HL-60 (cell line): ENCODE data around the gene KRTAP10-9.
"Not testable (repeated sequence)": the region's sequence is repeated elsewhere in the genome, so short reads cannot be mapped to it uniquely, and the experiment has no call there.

Source experiments
- DNase-seq, 2 experiments: peaks; one replicate each; pipeline ENCODE4 v3.0.0-alpha.2; 2010 to 2020; ENCODE audit warnings: low read depth in 1 of 2, low spot score in 1 of 2
- H3K27ac ChIP-seq: fragments of 250-450 bp; sonication (Bioruptor Pico); replicated peaks from 2 replicates; pipeline ENCODE4 v1.5.1; 2020; ENCODE audit warnings: mild to moderate bottlenecking, moderate library complexity
- H3K27me3 ChIP-seq: fragments of 250-450 bp; sonication (Bioruptor Pico); 2 replicates; pipeline ENCODE4 v1.5.1; 2021; ENCODE audit warnings: mild to moderate bottlenecking, moderate library complexity; ENCODE audit not compliant: insufficient read depth, poor library complexity, severe bottlenecking
- H3K4me3 ChIP-seq: replicated peaks from 2 replicates; pipeline ENCODE4 v1.5.1; 2011; ENCODE audit warnings: mild to moderate bottlenecking, control low read depth, low read length; ENCODE audit not compliant: insufficient read depth
- CTCF ChIP-seq: IDR thresholded peaks from one replicate; pipeline ENCODE4 v1.5.1; 2011; ENCODE audit warnings: low read length, control low read depth, inconsistent platforms; ENCODE audit not compliant: insufficient read depth
- GABPA ChIP-seq: IDR thresholded peaks from 2 replicates; pipeline ENCODE4 v1.6.1; 2012; ENCODE audit warnings: low read depth
- POLR2AphosphoS5 ChIP-seq: IDR thresholded peaks from 2 replicates; pipeline ENCODE4 v1.6.1; 2012; ENCODE audit warnings: low read depth
- REST ChIP-seq: IDR thresholded peaks from 2 replicates; pipeline ENCODE4 v1.6.1; 2012; ENCODE audit warnings: low read depth; ENCODE audit not compliant: insufficient replicate concordance
- SPI1 ChIP-seq: IDR thresholded peaks from 2 replicates; pipeline ENCODE4 v1.6.1; 2012; ENCODE audit warnings: low read depth, mild to moderate bottlenecking, borderline replicate concordance

KRTAP10-9 gene

DNA sequence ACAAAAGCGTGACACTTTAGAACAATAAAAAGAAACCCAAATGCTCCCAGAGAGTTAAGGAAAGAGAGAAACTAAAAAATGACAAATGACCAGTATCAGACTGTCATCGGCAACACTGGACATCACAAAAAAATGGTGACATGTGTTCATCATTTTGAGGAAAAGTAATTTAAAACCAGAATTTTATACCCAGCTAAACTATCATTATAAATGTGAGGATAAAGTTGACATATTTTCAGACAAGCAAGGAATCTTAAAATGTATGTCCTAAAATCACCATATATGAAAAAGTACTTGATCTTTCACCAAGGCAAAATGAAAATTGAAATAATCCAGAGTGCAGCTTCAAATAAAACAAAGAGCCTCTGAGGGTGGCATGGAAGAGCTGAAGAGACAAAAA lies 18.0 kb downstream of the KRTAP10-9 start:
- TF ChIP-seq CTCF (no peak), SPI1 (no peak), REST (no peak), GABPA (no peak)
- Histone ChIP-seq H3K4me3 (no peak overlapping the region), H3K27me3 (no peaks in the 10 kb centered on the region), H3K27ac (no peak overlapping the region)
- no peak for DNase-seq

DNA sequence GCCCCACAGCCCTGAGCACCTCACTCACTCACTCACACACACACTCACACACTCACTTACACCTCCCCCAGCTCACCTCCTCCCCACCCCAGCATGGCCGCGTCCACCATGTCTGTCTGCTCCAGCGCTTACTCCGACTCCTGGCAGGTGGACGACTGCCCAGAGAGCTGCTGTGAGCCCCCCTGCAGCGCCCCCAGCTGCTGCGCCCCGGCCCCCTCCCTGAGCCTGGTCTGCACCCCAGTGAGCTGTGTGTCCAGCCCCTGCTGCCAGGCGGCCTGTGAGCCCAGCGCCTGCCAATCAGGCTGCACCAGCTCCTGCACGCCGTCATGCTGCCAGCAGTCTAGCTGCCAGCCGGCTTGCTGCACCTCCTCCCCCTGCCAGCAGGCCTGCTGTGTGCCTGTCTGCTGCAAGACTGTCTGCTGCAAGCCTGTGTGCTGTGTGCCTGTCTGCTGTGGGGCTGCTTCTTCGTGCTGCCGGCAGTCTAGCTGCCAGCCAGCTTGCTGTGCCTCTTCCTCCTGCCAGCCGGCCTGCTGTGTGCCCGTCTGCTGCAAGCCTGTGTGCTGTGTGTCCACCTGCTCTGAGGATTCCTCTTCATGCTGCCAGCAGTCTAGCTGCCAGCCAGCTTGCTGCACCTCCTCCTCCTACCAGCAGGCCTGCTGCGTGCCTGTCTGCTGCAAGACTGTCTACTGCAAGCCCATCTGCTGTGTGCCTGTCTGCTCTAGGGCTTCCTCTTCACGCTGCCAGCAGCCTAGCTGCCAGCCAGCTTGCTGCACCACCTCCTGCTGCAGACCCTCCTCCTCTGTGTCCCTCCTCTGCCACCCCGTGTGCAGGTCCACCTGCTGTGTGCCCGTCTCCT lies 19.7 kb downstream of the KRTAP10-9 start, which contains the start of gene KRTAP10-11:
Gene KRTAP10-11 (plus strand): TSS at position 49 of the 856 bp plus-strand sequence. CDS start 45 bp downstream, at position 94.
- not testable (repeated sequence) for DNase-seq, H3K4me3 ChIP-seq, H3K27me3 ChIP-seq, H3K27ac ChIP-seq

GRCh38 chr21:44647222-44647552 lies 20.3 kb downstream of the KRTAP10-9 start:
- no peak overlapping the region for H3K27ac ChIP-seq
- no peaks in the 10 kb centered on the region for H3K27me3 ChIP-seq
- DNase-seq = no peak
- TF ChIP-seq SPI1 (no peak), POLR2AphosphoS5 (no peak), REST (no peak)
- no peak overlapping the region for H3K4me3 ChIP-seq

DNA sequence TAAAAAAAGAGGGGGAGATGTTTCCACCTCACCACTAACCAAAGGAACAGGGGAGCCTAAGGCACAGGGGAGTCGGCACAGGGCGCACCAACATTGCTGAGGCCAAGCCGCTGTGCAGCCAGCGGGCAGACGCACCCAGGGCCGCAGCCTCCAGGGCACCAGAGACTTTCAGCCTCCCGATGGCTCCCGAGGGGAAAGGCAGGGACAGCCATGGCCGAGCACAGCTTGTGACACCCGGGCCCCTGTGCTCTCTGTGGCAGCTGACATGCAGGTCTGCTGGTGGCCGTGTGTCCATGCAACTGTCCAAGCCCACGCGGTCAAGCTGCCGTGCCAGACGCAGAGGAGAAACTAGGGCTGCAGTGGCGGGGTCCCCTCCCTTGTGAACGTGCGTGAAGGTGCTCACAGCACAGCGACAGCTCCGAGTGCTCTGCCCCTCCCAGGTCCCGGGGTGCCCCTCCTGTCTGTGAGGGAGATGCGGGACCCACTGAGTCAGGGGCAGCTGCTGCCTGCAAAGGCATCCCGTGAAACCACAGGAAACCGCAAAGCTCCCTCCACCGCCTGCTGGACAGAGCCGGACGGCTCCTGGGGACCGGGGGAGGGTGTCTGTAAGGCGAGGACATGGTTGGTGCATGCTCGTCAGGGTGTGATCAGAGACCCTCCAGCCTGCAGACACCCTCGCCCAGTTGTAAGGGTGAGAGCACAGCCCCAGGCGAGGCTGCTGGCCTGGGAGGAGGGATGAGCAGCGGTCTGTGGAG lies 21.8 kb downstream of the KRTAP10-9 start:
- TF ChIP-seq GABPA (no peak), CTCF (no peak)
- H3K27ac ChIP-seq = no peak overlapping the region
- no peak for DNase-seq
- no peak overlapping the region for H3K4me3 ChIP-seq
- H3K27me3 ChIP-seq = no peaks in the 10 kb centered on the region
